ENCODE measurements around the gene REV3L. TPM values are rescaled to one million over a fixed set of nuclear protein-coding genes. Genes with fewer than 3 reads are reported as not detected.

REV3L gene
- total and polyA plus RNA-seq, 2 donors (not counting 3 experiments of a cell fraction or from before 2014, with no cell fraction given), result 6.0 to 22.7 TPM

- no peaks in the 10 kb centered on the region for H3K9me3 ChIP-seq (replicated peaks; ENCODE audit: control insufficient read depth, insufficient read depth, low read length)
- H3K9me1 ChIP-seq (replicated peaks; ENCODE audit: control insufficient read depth, extremely low read depth, insufficient read depth, low read length), result no peaks in the 10 kb centered on the region
- H3K27ac ChIP-seq (ENCODE audit: insufficient read depth, low read depth, low read length), result no peak overlapping the region
- no peak for DNase-seq (ENCODE audit: low read depth, low spot score)
- H3K9ac ChIP-seq (replicated peaks; ENCODE audit: extremely low read depth, insufficient read depth, low read length), result no peak overlapping the region
- H2AFZ ChIP-seq (ENCODE audit: low read depth, low read length), result no peak overlapping the region
- no peaks in the 10 kb centered on the region for H4K20me1 ChIP-seq (replicated peaks; ENCODE audit: control insufficient read depth, extremely low read depth, insufficient read depth, low read length)
- H3K79me2 ChIP-seq (ENCODE audit: control insufficient read depth, insufficient read depth, low read length), result no peaks in the 10 kb centered on the region
- dilution Hi-C loops (cut with MboI; ENCODE audit: extremely low pct_ligation_motif_present, low sequenced_read_pairs) (no loop called here), intact Hi-C loops (cut with micrococcal nuclease) (no loop called here)
- peaks cover 5 to 9% of the 10 kb centered on the region in 2 experiments for H3K36me3 ChIP-seq (ENCODE audit: control insufficient read depth in 2 of 2, extremely low read depth in 1 of 2, insufficient read depth in 2 of 2, low read length in 2 of 2)
- H3K4me3 ChIP-seq (replicated peaks in 1 of 3; ENCODE audit: insufficient read depth in 1 of 3, low read depth in 1 of 3, low read length in 3 of 3), result no peak overlapping the region
- H3K4me2 ChIP-seq (ENCODE audit: insufficient read depth, low read length), result no peak overlapping the region
- no peaks in the 10 kb centered on the region for H3K4me1 ChIP-seq (ENCODE audit: control insufficient read depth, extremely low read depth, insufficient read depth, low read length)
- BruUV-seq (replicated peaks), result no TSS peak
- CTCF ChIA-PET, result interaction anchor here (1.1 to 1.5 kb wide), 2 partner anchors 11 to 96 kb away, joined by 3 to 5 read pairs; no protein-coding TSS in a partner anchor
- TF ChIP-seq CTCF (IDR thresholded peaks at IDR 0.05; ENCODE audit: extremely low read depth in 1 of 2, insufficient read depth in 1 of 2, low read depth in 1 of 2, low read length in 2 of 2), result no peak
- no peak for TF ChIP-seq EZH2 (IDR thresholded peaks at IDR 0.05; ENCODE audit: borderline replicate concordance, low read depth, low read length, severe bottlenecking)
- TF ChIP-seq POLR2AphosphoS5 (IDR thresholded peaks at IDR 0.05; ENCODE audit: insufficient read depth, low read depth, low read length), result no peak
- no peaks in the 10 kb centered on the region for H3K27me3 ChIP-seq (ENCODE audit: control insufficient read depth in 2 of 2, insufficient read depth in 2 of 2, low read length in 2 of 2)
- FAIRE-seq, result no peak
- POLR2A ChIA-PET, result no interaction called here
These were observed 100.3 kb downstream of the REV3L start for GRCh38 chr6:111382476-111383294.

GRCh38 chr6:111381728-111382127 lies 101.3 kb downstream of the REV3L start:
- Histone ChIP-seq H4K20me1 (replicated peaks; ENCODE audit: control insufficient read depth, extremely low read depth, insufficient read depth, low read length) (no peaks in the 10 kb centered on the region), H3K9me3 (replicated peaks; ENCODE audit: control insufficient read depth, insufficient read depth, low read length) (no peaks in the 10 kb centered on the region), H3K9ac (replicated peaks; ENCODE audit: extremely low read depth, insufficient read depth, low read length) (no peak overlapping the region), H2AFZ (ENCODE audit: low read depth, low read length) (no peak overlapping the region), H3K79me2 (ENCODE audit: control insufficient read depth, insufficient read depth, low read length) (no peaks in the 10 kb centered on the region), H3K4me3 (replicated peaks in 1 of 3; ENCODE audit: insufficient read depth in 1 of 3, low read depth in 1 of 3, low read length in 3 of 3) (no peak overlapping the region), H3K36me3 (ENCODE audit: control insufficient read depth in 2 of 2, extremely low read depth in 1 of 2, insufficient read depth in 2 of 2, low read length in 2 of 2) (peaks cover 4 to 9% of the 10 kb centered on the region in 2 experiments), H3K27ac (ENCODE audit: insufficient read depth, low read depth, low read length) (no peak overlapping the region), H3K9me1 (replicated peaks; ENCODE audit: control insufficient read depth, extremely low read depth, insufficient read depth, low read length) (no peaks in the 10 kb centered on the region), H3K27me3 (ENCODE audit: control insufficient read depth in 2 of 2, insufficient read depth in 2 of 2, low read length in 2 of 2) (no peaks in the 10 kb centered on the region), H3K4me2 (ENCODE audit: insufficient read depth, low read length) (no peak overlapping the region), H3K4me1 (ENCODE audit: control insufficient read depth, extremely low read depth, insufficient read depth, low read length) (no peaks in the 10 kb centered on the region)
- ChIA-PET POLR2A (no interaction called here), CTCF (interaction anchor here (2.3 kb wide), 1 partner anchor 97 kb away, joined by 11 read pairs; no protein-coding TSS in a partner anchor)
- DNase-seq (ENCODE audit: low read depth, low spot score) (no peak), FAIRE-seq (no peak)
- dilution Hi-C loops (cut with MboI; ENCODE audit: extremely low pct_ligation_motif_present, low sequenced_read_pairs), result no loop called here
- intact Hi-C loops (cut with micrococcal nuclease), result no loop called here
- no TSS peak for BruUV-seq (replicated peaks)
- no peak for TF ChIP-seq CTCF (IDR thresholded peaks at IDR 0.05; ENCODE audit: extremely low read depth in 1 of 2, insufficient read depth in 1 of 2, low read depth in 1 of 2, low read length in 2 of 2)
- TF ChIP-seq GATA2 (IDR thresholded peaks at IDR 0.05; ENCODE audit: insufficient read depth, insufficient read length, low read depth, low read length), result no peak
- TF ChIP-seq POLR2AphosphoS5 (IDR thresholded peaks at IDR 0.05; ENCODE audit: insufficient read depth, low read depth, low read length), result no peak
- no peak for TF ChIP-seq EZH2 (IDR thresholded peaks at IDR 0.05; ENCODE audit: borderline replicate concordance, low read depth, low read length, severe bottlenecking)
- TF ChIP-seq JUN (IDR thresholded peaks at IDR 0.05; ENCODE audit: borderline replicate concordance, insufficient read depth, insufficient read length, low read depth), result no peak
- TF ChIP-seq FOS (IDR thresholded peaks at IDR 0.05; ENCODE audit: borderline replicate concordance, insufficient read depth, low read length), result no peak

Measured in endothelial cell of umbilical vein (primary cell).